Measurements from ENCODE around the gene DAP. TPM values are rescaled to one million over a fixed set of nuclear protein-coding genes. Genes with fewer than 3 reads are reported as not detected.

The DAP gene
- total RNA-seq, 4 donors from 2014 or later = 2.4 to 11.7 (median 3.6) TPM

GRCh38 chr5:10649666-10650380 is 111.2 kb downstream of the DAP start:
- no peak overlapping the region for H3K27ac ChIP-seq
- no peak for TF ChIP-seq POLR2A (IDR thresholded peaks at IDR 0.05)
- TF ChIP-seq, protein P1, sequence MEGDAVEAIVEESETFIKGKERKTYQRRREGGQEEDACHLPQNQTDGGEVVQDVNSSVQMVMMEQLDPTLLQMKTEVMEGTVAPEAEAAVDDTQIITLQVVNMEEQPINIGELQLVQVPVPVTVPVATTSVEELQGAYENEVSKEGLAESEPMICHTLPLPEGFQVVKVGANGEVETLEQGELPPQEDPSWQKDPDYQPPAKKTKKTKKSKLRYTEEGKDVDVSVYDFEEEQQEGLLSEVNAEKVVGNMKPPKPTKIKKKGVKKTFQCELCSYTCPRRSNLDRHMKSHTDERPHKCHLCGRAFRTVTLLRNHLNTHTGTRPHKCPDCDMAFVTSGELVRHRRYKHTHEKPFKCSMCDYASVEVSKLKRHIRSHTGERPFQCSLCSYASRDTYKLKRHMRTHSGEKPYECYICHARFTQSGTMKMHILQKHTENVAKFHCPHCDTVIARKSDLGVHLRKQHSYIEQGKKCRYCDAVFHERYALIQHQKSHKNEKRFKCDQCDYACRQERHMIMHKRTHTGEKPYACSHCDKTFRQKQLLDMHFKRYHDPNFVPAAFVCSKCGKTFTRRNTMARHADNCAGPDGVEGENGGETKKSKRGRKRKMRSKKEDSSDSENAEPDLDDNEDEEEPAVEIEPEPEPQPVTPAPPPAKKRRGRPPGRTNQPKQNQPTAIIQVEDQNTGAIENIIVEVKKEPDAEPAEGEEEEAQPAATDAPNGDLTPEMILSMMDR (IDR thresholded peaks at IDR 0.05 in 4 of 5, conservative IDR thresholded peaks at IDR 0.05 in 1 of 5) = no peak
- intact Hi-C loops (cut with DNase I; ENCODE audit: low total_unique reads) = no loop called here
- H3K27me3 ChIP-seq = no peaks in the 10 kb centered on the region
- H3K4me3 ChIP-seq = no peak overlapping the region
- H3K36me3 ChIP-seq = no peaks in the 10 kb centered on the region
- in situ Hi-C loops (cut with MboI; ENCODE audit: low sequenced_read_pairs in 4 of 4) = loop anchor here in 2 of 4 donors (25.0 kb wide), 1 partner anchor 363 kb away; no protein-coding TSS in a partner anchor
- DNase-seq = no peak
- ATAC-seq = no peak
- no peaks in the 10 kb centered on the region for H3K9me3 ChIP-seq
- peaks cover 3 to 4% of the 10 kb centered on the region in 2 donors for H3K4me1 ChIP-seq

DNA sequence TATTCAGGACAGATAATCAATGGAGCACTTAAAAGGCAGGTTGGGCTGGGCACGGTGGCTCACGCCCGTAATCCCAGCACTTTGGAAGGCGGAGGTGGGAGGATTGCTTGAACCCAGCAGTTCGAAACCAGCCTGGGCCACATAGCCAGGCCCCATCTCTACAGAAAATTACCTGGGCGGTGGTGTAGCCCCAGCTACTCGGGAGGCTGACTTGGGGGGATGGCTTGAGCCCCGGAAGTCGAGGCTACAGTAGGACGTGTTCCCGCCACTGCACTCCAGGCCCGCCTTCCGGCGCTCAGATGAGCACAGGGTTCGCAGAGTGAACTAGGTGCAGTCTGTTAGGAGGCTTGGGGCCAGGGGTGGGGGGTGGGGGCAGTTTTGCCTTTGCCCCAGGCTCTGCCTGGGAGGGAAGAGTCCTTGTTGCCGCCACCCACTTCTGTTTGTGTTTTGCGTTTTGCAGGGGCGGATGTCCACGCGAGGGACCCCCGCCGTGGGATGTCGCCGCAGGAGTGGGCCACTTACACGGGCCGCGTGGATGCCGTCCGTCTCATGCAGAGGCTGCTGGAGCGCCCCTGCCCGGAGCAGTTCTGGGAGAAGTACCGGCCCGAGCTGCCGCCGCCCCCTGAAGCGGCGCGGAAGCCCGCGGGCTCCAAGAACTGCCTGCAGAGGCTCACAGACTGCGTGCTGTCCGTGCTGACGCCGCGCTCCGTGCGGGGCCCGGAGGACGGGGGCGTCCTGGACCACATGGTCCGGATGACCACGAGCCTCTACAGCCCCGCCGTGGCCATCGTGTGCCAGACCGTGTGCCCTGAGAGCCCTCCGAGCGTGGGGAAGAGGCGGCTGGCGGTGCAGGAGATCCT is 112.0 kb downstream of the DAP start:
- Histone ChIP-seq H3K9me3 (no peaks in the 10 kb centered on the region), H3K36me3 (no peaks in the 10 kb centered on the region), H3K27ac (no peak overlapping the region), H3K4me1 (peaks cover 3 to 4% of the 10 kb centered on the region in 2 donors), H3K4me3 (no peak overlapping the region), H3K27me3 (no peaks in the 10 kb centered on the region)
- no peak for TF ChIP-seq POLR2A (IDR thresholded peaks at IDR 0.05)
- TF ChIP-seq, protein P1 (IDR thresholded peaks at IDR 0.05 in 4 of 5, conservative IDR thresholded peaks at IDR 0.05 in 1 of 5) = no peak
- ATAC-seq (no peak), DNase-seq (no peak)
- in situ Hi-C loops (cut with MboI; ENCODE audit: low sequenced_read_pairs in 4 of 4) (loop anchor here in 2 of 4 donors (25.0 kb wide), 1 partner anchor 362 kb away; no protein-coding TSS in a partner anchor), intact Hi-C loops (cut with DNase I; ENCODE audit: low total_unique reads) (no loop called here)

DNA sequence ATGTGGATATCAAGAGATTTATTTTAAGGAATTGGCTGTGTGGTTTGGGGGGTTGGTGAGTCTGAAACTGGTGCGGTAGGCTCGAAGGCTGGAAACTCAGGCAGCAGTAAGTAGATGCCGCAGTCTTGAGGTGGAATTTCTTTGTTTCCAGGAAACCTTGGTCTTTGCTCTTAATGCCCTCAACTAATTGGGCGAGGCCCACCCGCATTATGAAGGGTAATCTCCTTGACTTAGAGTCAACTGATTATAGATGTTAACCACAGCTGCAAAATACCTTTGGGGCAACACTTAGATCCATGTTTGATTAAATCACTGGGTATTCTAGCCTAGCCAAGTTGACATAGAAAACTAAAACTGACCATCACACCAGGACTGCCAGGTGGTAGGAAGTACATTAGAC is 113.4 kb downstream of the DAP start:
- no peaks in the 10 kb centered on the region for H3K9me3 ChIP-seq
- intact Hi-C loops (cut with DNase I; ENCODE audit: low total_unique reads) (no loop called here), in situ Hi-C loops (cut with MboI; ENCODE audit: low sequenced_read_pairs in 4 of 4) (loop anchor here in 2 of 4 donors (25.0 kb wide), 1 partner anchor 360 kb away; no protein-coding TSS in a partner anchor)
- DNase-seq (no peak), ATAC-seq (no peak)
- H3K27me3 ChIP-seq = no peaks in the 10 kb centered on the region
- peaks cover 2 to 3% of the 10 kb centered on the region in 2 donors for H3K4me1 ChIP-seq
- H3K27ac ChIP-seq = no peak overlapping the region
- H3K36me3 ChIP-seq = no peaks in the 10 kb centered on the region
- no peak overlapping the region for H3K4me3 ChIP-seq
- TF ChIP-seq, protein P1 (IDR thresholded peaks at IDR 0.05 in 4 of 5, conservative IDR thresholded peaks at IDR 0.05 in 1 of 5) = no peak
- TF ChIP-seq POLR2A (IDR thresholded peaks at IDR 0.05) = no peak

GRCh38 chr5:10645671-10646070 is 115.4 kb downstream of the DAP start:
- intact Hi-C loops (cut with DNase I; ENCODE audit: low total_unique reads) = no loop called here
- TF ChIP-seq POLR2A (IDR thresholded peaks at IDR 0.05) = no peak
- TF ChIP-seq, protein P1 (IDR thresholded peaks at IDR 0.05 in 4 of 5, conservative IDR thresholded peaks at IDR 0.05 in 1 of 5) = no peak
- in situ Hi-C loops (cut with MboI; ENCODE audit: low sequenced_read_pairs in 4 of 4) = loop anchor here in 2 of 4 donors (25.0 kb wide), 1 partner anchor 358 kb away; no protein-coding TSS in a partner anchor
- ATAC-seq (no peak), DNase-seq (no peak)
- H3K9me3 ChIP-seq = no peaks in the 10 kb centered on the region
- H3K27me3 ChIP-seq = no peaks in the 10 kb centered on the region
- H3K36me3 ChIP-seq = no peaks in the 10 kb centered on the region
- H3K4me3 ChIP-seq = no peak overlapping the region
- no peak overlapping the region for H3K27ac ChIP-seq
- no peaks in the 10 kb centered on the region for H3K4me1 ChIP-seq
